ENCODE data around the gene FAM98C.

The FAM98C gene

DNA sequence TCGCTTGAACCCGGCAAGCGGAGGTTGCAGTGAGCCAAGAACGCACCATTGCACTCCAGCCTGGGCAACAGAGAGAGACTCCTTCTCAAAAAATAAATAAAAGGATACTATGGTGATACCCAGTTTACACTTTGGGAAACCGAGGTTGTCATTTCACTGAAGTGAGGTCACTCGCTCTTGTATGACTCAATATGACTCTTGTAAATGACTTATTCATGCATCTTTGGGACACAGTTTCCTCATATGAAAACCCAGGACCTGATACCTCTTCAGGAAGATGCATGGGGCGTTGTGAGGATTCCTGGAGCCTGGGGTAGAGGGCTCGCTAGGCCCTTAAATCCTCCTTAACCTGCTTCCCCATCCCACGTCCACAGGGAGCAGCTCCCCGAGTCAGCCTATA, 24.0 kb upstream of the FAM98C start:
- DNase-seq = no peak

DNA sequence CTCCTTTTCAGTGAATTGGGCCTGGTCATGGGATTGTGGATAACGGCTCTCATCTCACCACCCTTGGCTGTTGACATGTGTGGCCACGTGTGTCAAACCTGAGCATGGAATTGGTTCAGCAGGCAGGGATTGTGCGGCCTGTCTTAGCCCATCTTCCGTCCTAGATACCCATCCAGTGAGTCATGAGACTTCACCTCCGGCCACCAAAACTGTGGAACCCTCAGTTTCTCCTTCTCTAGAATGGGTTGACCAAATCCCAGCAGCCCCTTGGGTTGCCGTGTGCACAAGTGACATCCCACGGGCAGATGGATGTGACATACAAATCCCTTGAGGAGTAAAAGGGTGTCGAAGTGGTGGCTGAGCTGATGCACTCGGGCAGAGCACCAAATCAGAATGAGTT, 21.8 kb upstream of the FAM98C start:
- no peak for DNase-seq

DNA sequence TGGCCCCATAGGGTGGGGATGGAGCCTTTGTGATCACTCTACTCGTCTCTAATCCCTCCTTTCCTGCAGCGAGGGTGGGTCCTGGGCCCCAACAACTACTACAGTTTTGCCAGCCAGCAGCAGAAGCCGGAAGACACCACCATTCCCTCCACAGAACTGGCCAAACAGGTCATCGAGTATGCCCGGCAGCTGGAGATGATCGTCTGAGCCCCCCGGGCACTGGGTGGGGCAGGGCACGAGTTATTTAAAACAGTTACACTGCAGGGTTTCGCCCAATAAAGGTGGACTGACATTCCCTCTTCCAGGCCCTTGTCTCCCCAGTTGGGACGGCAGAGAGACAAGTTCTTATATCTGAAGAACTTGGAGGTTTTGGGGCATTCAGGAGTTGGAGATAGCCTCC, 19.7 kb upstream of the FAM98C start:
- no peak for DNase-seq

DNA sequence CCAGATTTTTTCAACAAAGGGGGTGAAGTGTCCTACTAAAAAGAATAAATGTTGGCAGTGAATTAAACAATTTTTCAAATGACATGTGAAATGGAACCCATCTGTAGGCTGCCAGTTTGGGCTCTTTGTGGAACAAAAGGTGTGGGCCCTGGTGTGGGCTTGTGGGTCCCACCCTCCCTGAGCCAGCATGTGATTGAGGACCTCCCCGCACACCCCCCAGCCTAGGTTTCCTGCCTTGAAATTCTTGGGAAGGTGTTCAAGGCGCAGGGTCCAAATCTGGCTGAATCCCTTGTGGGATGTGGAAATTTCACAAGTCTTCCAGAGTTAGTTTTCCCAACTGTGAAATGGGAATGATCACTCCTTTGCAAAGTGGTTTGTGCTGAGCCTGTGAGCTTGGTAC, 19.1 kb upstream of the FAM98C start:
- DNase-seq = no peak

DNA sequence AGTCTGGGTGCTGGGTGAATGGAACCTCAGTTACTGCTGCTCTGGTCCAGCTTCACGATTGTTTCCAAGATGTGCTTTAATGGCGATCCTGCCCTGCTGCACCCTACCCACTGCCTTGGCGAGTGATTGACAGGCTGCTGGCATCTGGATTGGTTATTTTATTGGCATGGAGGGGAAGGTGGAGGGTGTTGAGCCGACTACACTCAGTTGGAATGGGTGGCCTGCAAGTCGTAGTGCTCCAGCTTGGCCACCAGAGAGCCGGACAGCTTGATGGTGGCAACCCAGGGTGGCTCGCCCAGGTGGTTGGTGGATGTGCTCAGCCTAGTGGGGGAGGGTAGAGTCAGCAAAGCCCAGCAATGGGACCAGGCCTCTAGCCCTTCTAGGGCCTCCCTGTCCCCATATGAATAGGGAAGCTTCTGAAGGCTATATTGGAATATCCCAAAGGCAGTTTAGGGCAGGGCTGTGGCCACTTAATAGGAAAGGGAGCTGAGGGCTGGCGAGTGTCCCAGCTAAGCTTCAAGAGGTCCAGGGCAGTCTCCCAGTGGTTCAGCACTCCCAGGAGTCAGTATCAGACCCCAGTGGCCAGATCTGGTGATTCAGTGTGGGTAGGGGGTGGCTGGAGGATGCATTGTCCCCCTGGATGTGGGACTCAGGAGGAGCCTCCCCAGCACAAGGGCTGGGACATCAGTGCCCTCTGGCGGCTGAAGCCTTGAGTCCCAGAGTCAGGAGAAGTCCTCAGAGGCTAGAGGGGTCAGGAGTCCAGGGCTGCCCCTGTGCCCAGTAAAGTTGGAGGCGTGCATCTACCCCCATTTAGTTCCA, 18.5 kb upstream of the FAM98C start:
- no peak for DNase-seq

DNA sequence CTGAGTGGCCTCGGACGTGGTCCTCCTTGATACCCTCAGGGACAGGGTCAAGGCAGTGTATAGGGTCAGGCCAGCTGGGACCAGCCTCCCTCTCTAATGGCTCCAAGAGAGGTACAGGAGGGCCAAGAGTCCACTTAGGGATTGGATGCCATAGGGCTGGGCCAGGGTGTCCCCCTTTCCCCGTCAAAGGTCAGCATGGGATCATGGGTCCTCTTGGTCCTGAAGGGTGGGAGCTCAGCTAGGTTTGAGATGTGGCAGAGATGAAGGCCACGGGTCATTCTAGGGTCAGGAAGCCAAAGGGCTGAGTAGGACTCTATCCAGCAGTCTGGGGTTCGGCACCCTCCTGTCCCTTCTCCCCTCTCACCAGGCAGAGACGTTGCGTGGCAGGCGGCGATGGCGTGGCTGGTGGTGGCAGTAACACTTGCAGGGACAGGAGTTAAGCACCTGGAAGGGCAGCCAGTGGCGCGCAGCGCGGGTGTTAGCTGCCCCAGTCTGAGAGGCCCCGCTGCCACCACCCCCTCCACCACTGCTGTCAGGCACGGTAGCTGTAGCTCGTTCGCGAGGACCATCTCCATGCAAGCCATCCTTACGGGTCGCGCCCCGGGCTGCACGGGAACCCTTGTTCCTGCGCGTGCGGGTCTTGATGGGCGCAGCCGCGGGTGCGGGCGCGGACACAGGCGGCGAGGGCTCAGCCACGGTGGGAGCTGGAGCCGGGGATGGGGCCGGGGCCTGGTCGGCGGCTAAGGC, 17.7 kb upstream of the FAM98C start:
- no peak for DNase-seq

DNA sequence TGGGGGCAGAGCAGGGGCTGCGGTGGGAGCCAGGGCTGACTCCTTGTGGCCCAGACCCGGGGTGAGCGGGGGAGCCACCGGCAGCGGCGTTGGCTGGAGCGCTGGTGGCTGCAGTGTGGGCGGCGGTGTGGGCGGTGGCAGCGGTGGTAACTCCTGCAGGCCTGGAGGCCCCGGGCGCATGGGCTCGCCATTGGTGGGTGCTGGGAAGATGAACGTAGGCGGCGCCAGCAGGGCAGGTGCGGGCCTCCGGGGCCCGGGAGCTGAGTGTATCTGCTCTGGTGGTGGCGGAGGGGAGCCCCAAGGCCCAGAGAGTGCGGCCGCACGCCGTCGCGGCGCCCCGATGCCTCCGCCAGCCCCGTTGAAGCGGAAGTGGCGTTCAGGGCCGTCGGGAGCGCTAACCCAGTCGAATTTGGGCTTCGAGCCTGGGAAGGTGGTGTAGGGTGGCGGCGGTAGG, 17.1 kb upstream of the FAM98C start:
- peak; percentile 23 for DNase-seq

DNA sequence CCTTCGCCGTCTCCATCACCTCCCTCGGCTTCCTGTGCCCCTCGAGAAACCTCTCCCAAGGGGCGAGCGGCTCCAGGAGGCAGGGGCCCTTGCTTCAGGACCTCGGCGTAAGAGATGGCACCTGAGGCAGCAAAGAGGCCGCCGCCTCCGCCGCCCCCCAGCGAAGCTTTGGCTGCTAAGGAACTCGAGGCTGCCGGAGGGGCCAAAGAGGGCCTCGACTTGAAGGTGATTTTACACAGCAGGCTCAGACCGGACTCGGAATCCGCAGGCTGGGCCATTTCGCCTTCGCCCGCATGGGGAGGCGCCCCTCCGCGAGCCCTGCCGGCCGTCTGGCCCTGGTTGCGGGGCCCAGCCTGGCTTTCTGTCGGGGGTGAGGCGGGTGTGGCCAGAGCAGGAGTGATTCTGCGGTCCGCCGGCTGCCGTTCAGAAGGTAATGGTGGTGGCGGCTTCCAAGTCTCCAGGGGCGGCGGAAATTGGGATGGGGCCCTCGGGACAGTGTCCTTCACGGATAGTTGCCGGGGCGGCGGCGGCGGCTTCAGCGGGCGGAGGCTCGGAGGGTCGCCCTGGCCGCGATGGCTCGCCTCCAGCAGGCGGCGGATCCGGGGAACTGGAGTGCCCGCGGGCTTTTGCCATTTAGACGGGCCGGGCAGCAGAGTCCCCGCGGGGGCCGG, 16.5 kb upstream of the FAM98C start:
- DNase-seq = no peak

DNA sequence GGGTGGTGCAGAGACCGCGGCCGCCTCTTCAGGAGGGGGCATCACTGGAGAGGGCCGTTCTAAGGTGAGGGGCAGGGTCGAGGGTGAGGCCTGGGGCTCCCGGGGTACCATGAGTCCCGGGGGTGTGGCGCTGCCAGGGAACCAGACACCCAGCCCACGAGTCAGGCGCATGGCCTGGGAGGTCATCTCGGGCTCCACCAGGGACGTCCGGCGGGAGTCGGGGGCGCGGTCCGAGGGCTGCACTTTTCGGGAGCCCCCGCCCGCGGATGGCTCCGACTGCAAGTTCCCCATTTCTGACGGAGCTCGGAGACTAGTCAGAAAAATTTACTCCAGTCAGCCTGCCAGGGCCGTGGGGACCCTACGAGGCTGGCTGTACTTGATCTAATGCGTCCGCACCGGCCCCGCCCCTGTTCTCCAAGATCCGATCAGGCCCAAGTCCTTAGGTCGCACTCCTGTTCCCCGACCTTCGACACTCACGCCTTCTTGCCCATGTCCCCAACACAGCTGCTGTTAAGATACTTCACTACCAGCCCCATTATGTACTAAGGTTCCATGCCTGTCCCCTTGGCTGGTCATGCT, 15.8 kb upstream of the FAM98C start:
- DNase-seq = no peak

DNA sequence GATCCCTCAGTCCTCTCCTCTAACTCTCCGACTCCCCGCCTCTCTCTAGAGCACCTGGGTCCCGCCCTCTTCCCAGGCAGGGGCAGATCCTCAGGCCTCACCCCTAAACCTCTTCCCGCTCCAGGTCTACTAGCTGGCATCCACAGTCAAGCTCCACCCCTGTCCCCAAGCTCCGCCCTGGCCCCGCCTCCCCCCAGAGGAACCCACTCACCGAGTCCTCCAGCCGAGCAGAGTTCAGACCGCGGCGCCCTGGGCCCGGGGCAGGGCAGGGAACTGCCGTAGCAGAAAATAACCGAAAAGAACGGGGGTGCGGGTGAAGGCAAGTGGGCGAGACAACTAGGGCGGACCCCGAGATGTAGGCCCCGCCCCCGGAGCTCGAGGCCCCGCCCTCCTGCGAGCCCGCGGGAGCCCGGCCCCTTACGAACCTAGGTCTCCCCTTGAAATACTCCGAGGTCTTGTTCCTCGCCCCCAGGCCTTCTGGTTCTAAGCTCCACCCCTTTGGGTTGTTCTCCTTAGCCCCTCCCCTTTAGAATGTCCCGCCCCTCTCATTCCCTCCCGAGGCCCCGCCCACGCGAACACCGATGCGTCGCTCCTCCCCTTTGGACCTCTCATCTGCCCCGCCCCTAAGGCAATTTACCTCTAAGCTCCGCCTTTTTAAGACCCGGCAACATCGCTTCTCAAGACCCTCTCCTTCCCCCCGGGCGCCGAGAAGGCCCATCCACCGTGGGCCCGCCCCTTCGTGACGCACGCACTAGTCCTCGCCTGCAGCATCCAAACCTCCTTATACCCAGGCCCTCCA, 15.1 kb upstream of the FAM98C start, which contains the start of gene GGN:
Gene GGN, minus strand, starts transcription at position 485 of the 799 bp plus-strand sequence. CDS start 773 bp downstream, outside the sequence.
- peak; percentile 77 for DNase-seq

DNA sequence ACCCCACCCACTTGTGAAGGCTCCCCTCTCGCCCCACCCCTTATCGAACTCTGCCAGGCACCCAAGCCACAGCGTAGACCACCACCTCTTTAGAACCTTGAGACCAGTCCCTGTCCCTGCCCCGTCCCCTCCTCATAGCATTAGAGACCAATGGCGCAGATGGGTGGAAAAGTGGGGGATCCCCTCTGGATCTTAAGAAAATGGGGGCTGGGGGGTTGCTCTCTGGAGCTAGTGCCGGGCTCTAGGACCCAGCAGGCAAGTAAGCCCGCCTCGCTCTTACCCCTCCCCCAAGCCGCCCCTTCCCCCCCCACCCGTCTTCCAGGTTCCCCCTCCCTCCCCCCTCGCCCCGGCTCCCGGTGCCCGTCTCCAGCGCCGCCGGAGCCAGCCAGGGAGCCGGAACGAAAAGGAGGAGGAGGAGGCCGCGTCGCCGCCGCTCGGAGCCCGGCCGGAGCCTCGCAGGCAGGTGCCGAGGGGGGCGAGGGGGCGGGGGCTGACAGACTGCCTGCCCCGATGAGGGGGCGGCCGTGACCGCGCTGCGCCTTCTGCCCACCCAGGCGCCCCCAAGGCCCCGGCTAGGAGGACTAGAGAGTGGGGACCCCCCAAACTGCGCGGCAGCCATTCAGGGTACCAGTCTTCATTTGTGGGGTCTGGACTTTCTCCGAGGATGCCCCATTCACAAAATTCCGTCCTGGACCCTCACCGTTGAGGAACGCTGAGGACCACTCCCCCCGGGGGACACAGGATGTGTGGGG, 14.4 kb upstream of the FAM98C start, which contains the start of gene SPRED3:
Gene SPRED3, plus strand, starts transcription at position 349 of the 752 bp plus-strand sequence. CDS start 1,606 bp downstream, outside the sequence.
- DNase-seq = no peak

DNA sequence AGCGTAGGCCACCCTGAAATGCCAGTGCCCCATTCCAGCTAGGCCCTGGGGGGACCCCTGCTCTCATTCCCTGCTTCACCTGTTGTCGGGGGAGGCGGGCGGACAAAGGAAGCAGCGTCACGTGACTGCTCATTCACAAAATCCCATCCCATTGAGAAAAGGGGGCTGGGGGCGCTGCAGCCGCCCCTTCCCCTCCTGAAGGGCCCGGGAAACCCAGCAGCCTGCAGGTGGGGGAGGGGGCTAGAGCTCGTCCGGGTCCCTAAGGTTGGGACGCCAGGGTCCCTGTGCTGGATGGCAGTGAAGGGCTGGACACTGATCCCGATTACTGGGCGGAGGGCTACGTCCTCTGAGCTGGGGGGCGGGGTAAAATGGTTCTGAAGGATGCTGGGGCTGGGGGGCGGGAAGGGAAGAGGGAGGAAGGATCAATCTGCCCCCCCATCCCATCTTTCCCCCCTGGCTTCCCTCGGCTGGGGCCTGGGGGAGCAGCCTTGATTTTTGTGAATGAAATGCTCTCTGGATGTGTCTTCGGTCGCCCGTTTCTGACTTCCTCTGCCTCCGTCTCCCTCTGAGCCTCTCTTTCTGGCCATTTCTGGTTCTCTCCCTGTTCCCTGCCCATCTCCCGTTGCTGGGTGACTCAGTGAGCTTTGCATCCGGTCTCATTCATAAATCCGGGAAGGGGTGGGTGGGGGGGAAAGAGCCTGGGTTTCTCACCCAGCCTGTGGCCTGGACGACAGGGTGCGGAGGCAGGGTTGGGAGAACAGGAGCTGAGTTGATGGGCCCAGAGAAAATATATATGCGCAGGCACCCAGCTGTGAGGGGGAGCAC, 13.6 kb upstream of the FAM98C start:
- DNase-seq = no peak

DNA sequence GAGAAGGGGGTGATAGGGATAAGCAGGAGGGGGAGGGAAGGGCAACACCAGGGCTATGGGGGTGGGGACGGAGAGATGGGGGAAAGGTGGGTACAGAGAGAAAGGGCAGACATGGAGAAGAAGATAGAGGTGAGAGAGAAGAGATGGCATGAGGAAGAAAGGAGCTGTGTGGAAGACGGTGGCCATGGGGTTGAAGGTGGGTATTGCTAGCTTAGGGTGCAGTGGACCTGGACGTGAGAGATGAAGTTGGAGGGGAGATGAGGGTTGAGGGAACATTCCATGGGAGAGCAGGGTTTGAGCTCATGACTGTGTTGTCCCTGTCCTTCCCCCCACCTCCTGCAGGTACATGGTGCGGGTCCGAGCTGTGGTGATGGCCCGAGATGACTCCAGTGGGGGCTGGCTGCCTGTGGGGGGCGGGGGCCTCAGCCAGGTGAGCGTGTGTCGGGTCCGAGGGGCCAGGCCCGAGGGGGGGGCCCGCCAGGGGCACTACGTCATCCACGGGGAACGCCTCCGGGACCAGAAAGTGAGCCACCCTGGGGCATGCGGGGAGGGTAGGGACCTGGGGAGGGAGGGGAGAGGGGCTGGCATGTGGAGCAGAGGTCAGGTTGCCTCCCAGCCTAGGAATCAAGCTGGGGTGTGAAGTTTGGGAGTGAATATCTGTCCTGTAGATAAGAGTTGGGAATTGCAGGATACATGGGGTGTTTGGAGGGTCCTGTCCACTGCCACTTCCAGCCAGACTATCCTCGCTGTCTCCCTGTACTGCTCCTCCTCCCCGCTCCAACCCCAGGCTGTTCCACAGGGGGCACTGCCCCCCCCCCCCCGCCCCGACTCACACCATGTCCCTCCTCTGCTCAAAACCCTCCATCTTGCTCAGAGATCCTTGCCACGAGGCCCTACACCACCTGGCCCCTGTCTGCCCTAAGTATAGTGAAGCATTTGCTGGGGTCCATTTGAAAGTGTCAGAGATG, 12.7 kb upstream of the FAM98C start:
- no peak for DNase-seq

DNA sequence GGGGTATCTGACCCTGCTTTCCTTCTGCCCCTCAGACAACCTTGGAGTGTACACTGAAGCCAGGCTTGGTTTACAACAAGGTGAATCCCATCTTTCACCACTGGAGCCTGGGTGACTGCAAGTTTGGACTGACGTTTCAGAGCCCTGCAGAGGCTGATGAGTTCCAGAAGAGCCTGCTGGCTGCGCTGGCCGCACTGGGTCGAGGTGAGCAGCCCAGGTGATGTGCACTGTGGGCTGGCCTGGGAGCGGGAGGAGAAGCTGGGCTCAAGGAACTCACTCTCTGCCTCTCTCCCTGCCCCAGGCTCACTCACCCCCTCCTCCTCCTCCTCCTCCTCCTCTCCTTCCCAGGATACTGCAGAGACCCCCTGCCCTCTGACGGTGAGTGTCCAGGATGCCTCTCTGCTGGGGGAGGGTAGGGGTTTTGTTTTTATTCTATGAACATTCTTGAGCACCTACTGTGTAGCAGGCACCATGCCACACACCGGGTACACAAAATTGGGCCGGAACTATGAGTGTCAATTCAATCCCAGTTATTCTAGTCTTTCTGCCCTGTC, 10.9 kb upstream of the FAM98C start:
- DNase-seq = no peak

DNA sequence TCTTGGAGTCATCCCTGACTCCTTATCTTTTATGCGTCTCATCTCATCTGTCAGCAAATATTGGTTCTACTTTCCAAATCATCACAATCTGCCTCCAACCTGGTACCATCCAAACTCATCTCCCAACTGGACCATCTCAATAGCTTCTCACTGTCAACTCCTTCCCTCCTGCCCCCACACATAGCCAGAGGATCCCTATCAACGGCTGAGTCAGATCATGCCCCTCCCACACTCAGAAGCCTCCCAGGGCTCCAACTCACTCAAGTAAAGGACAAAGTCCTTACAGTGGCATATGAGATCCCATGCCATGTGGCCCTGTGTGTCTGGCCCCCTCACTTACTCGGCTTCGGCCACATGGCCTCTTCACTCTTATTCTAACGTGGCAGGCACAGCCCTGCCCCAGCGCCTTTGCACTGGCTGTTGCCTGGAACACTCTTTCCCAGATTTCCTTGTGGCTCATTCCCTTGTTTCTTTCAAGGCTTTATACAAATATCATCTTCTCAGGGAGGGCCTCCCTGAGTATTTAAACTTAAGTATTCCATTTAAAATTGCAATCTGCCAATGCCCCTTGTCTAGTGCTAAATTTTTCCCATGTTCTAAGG, 10.1 kb upstream of the FAM98C start:
- no peak for DNase-seq

DNA sequence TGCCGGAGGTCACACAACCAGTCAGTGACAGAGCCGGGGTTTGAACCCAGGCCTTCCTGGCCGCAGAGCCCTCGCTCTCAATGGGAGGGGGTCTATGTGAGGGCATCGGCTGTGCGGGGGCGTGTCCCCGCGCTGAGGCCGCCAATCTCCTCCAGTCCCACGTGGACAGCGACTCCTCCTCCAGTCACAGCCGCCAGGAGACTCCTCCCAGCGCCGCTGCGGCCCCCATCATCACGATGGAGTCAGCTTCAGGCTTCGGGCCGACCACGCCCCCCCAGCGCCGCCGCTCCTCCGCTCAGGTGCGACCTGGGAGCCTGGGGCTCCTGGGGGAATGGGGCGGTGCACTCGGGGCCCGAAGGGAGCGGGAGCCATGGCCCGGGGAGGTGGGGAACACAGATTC, 8.4 kb upstream of the FAM98C start:
- DNase-seq = peak; percentile 75

DNA sequence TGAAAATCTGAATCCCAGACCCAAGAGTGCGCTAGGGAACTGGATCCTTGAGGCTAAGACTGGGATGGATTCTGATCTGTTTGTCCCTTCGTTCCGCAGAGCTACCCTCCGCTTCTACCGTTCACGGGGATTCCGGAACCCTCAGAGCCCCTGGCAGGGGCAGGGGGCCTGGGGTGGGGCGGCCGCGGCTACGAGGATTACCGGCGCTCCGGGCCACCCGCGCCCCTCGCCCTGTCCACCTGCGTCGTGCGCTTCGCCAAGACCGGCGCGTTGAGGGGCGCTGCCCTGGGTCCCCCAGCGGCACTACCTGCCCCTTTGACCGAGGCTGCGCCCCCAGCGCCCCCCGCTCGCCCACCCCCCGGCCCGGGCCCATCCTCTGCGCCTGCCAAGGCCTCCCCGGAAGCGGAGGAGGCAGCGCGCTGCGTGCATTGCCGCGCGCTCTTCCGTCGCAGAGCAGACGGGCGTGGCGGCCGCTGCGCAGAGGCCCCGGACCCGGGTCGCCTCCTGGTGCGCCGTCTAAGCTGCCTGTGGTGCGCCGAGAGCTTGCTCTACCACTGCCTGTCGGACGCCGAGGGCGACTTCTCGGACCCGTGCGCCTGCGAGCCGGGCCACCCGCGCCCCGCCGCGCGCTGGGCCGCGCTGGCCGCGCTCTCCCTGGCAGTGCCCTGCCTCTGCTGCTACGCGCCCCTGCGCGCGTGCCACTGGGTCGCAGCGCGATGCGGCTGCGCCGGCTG, 7.3 kb upstream of the FAM98C start:
- peak; percentile 62 for DNase-seq

DNA sequence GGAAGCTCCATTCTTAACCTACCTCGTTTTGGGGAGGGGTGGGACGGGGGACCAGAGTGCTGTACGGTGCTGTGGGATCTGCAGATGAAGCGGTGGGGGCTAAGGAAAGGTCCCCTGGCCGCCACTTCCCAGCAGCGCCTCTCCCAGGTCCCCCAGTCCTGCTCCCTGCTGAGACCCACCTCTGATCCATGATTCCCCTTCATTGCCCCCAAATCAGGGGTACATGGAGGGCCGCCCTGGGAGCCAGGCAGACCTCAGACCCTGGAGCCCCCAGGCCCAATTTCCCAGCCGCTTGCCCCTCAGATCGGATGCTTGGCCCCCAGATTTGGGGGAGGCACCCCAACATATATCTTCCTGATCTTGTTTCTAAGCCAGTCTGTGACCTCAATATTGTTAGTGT, 3.8 kb upstream of the FAM98C start:
- DNase-seq = no peak
